Ectodermal cell (in vitro differentiated cells): Measurements from ENCODE around the gene DENND2A.
A peak's percentile ranks its signal among the peaks of the same experiment; 100 is the strongest.

Experiments
- H3K27ac ChIP-seq: 2 replicates; pipeline ENCODE4 v1.7.0; 2013; ENCODE audit warnings: mild to moderate bottlenecking, low read depth, low read length; ENCODE audit not compliant: insufficient read depth, poor library complexity, severe bottlenecking
- H3K27me3 ChIP-seq: 2 replicates; pipeline ENCODE4 v1.7.0; 2013; ENCODE audit warnings: mild to moderate bottlenecking, low read length; ENCODE audit not compliant: insufficient read depth, control insufficient read depth, poor library complexity, severe bottlenecking
- H3K36me3 ChIP-seq: one replicate; pipeline ENCODE4 v1.7.0; 2013; ENCODE audit warnings: low read length; ENCODE audit not compliant: control insufficient read depth, insufficient read depth
- H3K4me1 ChIP-seq: one replicate; pipeline ENCODE4 v1.7.0; 2013; ENCODE audit warnings: low read length; ENCODE audit not compliant: control insufficient read depth, insufficient read depth
- H3K4me3 ChIP-seq: 2 replicates; pipeline ENCODE4 v1.7.0; 2013; ENCODE audit warnings: low read depth, low read length, control low read depth; ENCODE audit not compliant: insufficient read depth
- H3K9me3 ChIP-seq: 2 replicates; pipeline ENCODE4 v1.7.0; 2013; ENCODE audit warnings: mild to moderate bottlenecking, low read length, moderate library complexity; ENCODE audit not compliant: control insufficient read depth
- WGBS, 2 experiments: methylation state at CpG; one replicate each; pipeline ENCODE4 v1.1.7; 2013; ENCODE audit warnings: missing lambda C conversion rate in 2 of 2; 5-methylcytosine and 5-hydroxymethylcytosine counted together

Gene DENND2A

GRCh38 chr7:140552240-140552679 lies 88.4 kb downstream of the DENND2A start:
- Histone ChIP-seq H3K4me1 (no peaks in the 10 kb centered on the region), H3K36me3 (peaks cover 8% of the 10 kb centered on the region), H3K4me3 (no peak overlapping the region), H3K27ac (no peak overlapping the region), H3K27me3 (no peaks in the 10 kb centered on the region), H3K9me3 (no peaks in the 10 kb centered on the region)
- 94 to 95% methylated on average over 4 of the region's 4 CpGs for WGBS, 2 experiments

DNA sequence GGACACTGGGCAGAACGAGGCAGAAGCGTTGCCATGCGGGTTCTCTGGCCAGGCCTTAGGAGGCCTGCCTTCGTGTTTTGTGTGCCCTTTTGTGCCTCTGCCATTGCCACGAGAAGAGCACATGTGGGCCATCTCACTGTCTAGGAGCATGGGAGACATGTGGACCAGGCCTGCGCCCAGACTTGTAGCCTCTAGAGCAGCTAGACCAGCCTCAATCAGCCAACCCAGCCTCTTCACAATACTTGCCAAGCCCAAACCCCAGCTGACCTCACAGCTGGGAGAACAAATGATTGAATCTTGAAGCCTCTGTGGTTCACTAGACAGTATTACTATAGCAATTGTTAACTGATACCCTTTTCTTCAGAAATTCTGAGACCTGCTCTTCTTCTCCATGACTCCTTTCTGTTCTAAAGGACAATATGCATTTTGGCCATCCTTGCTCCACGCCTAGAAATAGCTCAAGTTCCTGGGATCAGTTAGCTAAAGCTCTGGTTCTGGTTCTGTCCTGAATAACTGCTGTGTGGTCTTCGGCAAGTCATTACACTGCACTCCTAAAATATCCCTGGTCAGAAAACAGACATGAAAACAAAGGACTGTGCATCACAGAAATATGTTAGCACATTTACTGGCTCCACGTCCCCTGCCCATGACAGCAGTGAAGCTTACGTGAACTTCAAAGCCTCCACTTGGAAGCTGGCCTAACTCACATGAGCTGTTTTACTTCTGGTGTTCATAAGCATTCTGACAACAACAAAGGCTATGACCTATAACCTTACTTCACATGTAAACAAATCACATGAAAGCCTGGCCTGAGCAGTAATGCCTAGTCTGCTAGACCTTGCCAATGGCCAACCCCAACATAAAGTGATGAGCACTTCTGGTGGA lies 89.0 kb downstream of the DENND2A start:
- H3K27me3 ChIP-seq, result no peaks in the 10 kb centered on the region
- no peaks in the 10 kb centered on the region for H3K4me1 ChIP-seq
- H3K9me3 ChIP-seq, result no peaks in the 10 kb centered on the region
- H3K4me3 ChIP-seq, result no peak overlapping the region
- peaks cover 4% of the 10 kb centered on the region for H3K36me3 ChIP-seq
- no peak overlapping the region for H3K27ac ChIP-seq
- 95% methylated on average over 10 of the region's 10 CpGs for WGBS, 2 experiments

- Histone ChIP-seq H3K9me3 (no peaks in the 10 kb centered on the region), H3K4me3 (no peak overlapping the region), H3K27ac (no peak overlapping the region), H3K27me3 (no peaks in the 10 kb centered on the region), H3K4me1 (peaks cover 10% of the 10 kb centered on the region), H3K36me3 (peaks cover 6% of the 10 kb centered on the region)
- WGBS, 2 experiments, result 97 to 98% methylated on average over 1 of the region's 1 CpG
These were observed 93.7 kb downstream of the DENND2A start for GRCh38 chr7:140546947-140547346.

DNA sequence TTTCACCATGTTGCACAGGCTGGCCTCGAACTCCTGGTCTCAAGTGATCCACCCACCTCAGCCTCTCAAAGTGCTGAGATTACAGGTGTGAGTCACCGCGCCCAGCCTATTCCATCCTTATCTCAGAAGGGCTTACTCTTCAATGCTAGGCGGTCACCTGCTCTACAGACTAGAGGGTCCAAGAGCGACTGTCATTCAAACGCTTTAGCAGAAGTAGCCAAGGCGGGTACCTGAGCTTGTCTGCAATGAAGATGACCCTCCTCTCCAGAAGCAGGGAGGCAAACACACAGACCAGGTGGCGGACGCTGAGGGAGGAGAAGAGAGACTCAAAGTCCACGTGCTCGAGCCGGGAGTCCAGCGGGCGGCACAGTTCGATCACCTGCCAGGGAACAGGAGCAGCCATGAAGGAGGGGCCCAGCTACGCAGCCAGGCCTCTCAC lies 96.2 kb downstream of the DENND2A start:
- H3K36me3 ChIP-seq, result peaks cover 6% of the 10 kb centered on the region

GRCh38 chr7:140542228-140542603 lies 98.4 kb downstream of the DENND2A start:
- Histone ChIP-seq H3K36me3 (peaks cover 6% of the 10 kb centered on the region), H3K9me3 (no peaks in the 10 kb centered on the region), H3K4me3 (peak overlapping the region; percentile 16), H3K4me1 (peaks cover 38% of the 10 kb centered on the region), H3K27ac (peak overlapping the region; percentile 93), H3K27me3 (no peaks in the 10 kb centered on the region)
- WGBS, 2 experiments, result 38 to 41% methylated on average over 7 of the region's 7 CpGs

More for the DNA sequence above, 96.2 kb downstream of the DENND2A start:
- peaks cover 33% of the 10 kb centered on the region for H3K4me1 ChIP-seq
- WGBS, 2 experiments, result 93 to 95% methylated on average over 16 of the region's 16 CpGs
- no peak overlapping the region for H3K4me3 ChIP-seq
- no peaks in the 10 kb centered on the region for H3K27me3 ChIP-seq
- no peaks in the 10 kb centered on the region for H3K9me3 ChIP-seq
- no peak overlapping the region for H3K27ac ChIP-seq

- Histone ChIP-seq H3K4me1 (peaks cover 38% of the 10 kb centered on the region), H3K27me3 (no peaks in the 10 kb centered on the region), H3K27ac (peak overlapping the region; percentile 93), H3K36me3 (peaks cover 6% of the 10 kb centered on the region), H3K9me3 (no peaks in the 10 kb centered on the region), H3K4me3 (peak overlapping the region; percentile 16)
- 6 to 10% methylated on average over 17 of the region's 17 CpGs for WGBS, 2 experiments
These were observed 98.9 kb downstream of the DENND2A start for GRCh38 chr7:140541513-140542227.

DNA sequence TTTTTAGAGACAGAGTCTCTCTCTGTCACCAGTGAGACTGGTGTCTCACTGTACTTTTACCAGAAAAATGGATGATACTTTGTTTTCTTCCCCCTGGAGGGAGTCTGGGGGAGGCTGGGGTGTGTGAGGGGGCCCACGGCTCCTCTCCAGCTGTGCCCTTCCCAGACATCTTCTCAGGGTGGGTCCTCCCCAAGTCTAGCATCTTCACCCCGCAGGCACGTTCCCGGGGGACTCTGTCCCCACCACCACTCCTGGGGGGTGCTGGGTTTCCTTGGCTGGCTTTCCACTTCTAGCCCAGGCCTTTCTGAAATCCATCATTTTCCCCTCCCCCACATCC lies 99.5 kb downstream of the DENND2A start:
- H3K27me3 ChIP-seq, result no peaks in the 10 kb centered on the region
- no peaks in the 10 kb centered on the region for H3K9me3 ChIP-seq
- H3K36me3 ChIP-seq, result peaks cover 6% of the 10 kb centered on the region
- 26 to 43% methylated on average over 4 of the region's 4 CpGs for WGBS, 2 experiments
- peak overlapping the region; percentile 93 for H3K27ac ChIP-seq
- H3K4me3 ChIP-seq, result peak overlapping the region; percentile 16
- H3K4me1 ChIP-seq, result peaks cover 38% of the 10 kb centered on the region

- Histone ChIP-seq H3K27ac (no peak overlapping the region), H3K9me3 (no peaks in the 10 kb centered on the region), H3K36me3 (peaks cover 6% of the 10 kb centered on the region), H3K27me3 (no peaks in the 10 kb centered on the region), H3K4me1 (peaks cover 38% of the 10 kb centered on the region), H3K4me3 (no peak overlapping the region)
- WGBS, 2 experiments, result 87 to 89% methylated on average over 18 of the region's 18 CpGs
These were observed 100.4 kb downstream of the DENND2A start for GRCh38 chr7:140540136-140540777.

- Histone ChIP-seq H3K36me3 (peaks cover 3% of the 10 kb centered on the region), H3K9me3 (no peaks in the 10 kb centered on the region), H3K27ac (peak overlapping the region; percentile 77), H3K27me3 (no peaks in the 10 kb centered on the region), H3K4me3 (no peak overlapping the region), H3K4me1 (peaks cover 38% of the 10 kb centered on the region)
- WGBS, 2 experiments, result 91 to 92% methylated on average over 18 of the region's 18 CpGs
These were observed 101.2 kb downstream of the DENND2A start for GRCh38 chr7:140539461-140539860.
